WTC11 (cell line): Measurements from ENCODE around the gene AJAP1.

ENCODE experiments used
- ATF6 ChIP-seq: sonication (generic); formaldehyde crosslinking; IDR thresholded peaks from 2 replicates; pipeline ENCODE4 v1.8.1; 2023; ENCODE audit warnings: mild to moderate bottlenecking, missing genetic modification reagents
- CBFB ChIP-seq: sonication (generic); formaldehyde crosslinking; IDR thresholded peaks from 2 replicates; pipeline ENCODE4 v1.8.1; 2022; ENCODE audit warnings: mild to moderate bottlenecking, low read depth, missing genetic modification reagents
- CREB1 ChIP-seq: sonication (generic); formaldehyde crosslinking; IDR thresholded peaks from 2 replicates; pipeline ENCODE4 v1.8.0; 2023; ENCODE audit warnings: mild to moderate bottlenecking, missing genetic modification reagents
- CTCF ChIP-seq: fragments of 200-600 bp; IDR thresholded peaks from 2 replicates; pipeline ENCODE4 v1.8.0; 2022; ENCODE audit warnings: antibody characterized with exemption
- E2F1 ChIP-seq: sonication (generic); formaldehyde crosslinking; IDR thresholded peaks from 2 replicates; pipeline ENCODE4 v1.8.0; 2022; ENCODE audit warnings: mild to moderate bottlenecking, missing genetic modification reagents
- ETV6 ChIP-seq: sonication (generic); formaldehyde crosslinking; IDR thresholded peaks from 2 replicates; pipeline ENCODE4 v1.8.1; 2022; ENCODE audit warnings: mild to moderate bottlenecking, missing genetic modification reagents
- MAX ChIP-seq: sonication (generic); formaldehyde crosslinking; IDR thresholded peaks from 2 replicates; pipeline ENCODE4 v1.8.0; 2022; ENCODE audit warnings: mild to moderate bottlenecking, missing genetic modification reagents
- PREB ChIP-seq: sonication (generic); formaldehyde crosslinking; IDR thresholded peaks from 2 replicates; pipeline ENCODE4 v1.8.1; 2022; ENCODE audit warnings: mild to moderate bottlenecking, missing genetic modification reagents, moderate library complexity, borderline replicate concordance
- RELA ChIP-seq: sonication (generic); formaldehyde crosslinking; IDR thresholded peaks from 2 replicates; pipeline ENCODE4 v1.8.1; 2022; ENCODE audit warnings: missing genetic modification reagents, mild to moderate bottlenecking, borderline replicate concordance
- SMAD4 ChIP-seq: sonication (generic); formaldehyde crosslinking; IDR thresholded peaks from 2 replicates; pipeline ENCODE4 v1.8.0; 2022; ENCODE audit warnings: mild to moderate bottlenecking, missing genetic modification reagents
- SP1 ChIP-seq: sonication (generic); formaldehyde crosslinking; conservative IDR thresholded peaks from 2 replicates; pipeline ENCODE4 v1.8.1; 2022; ENCODE audit warnings: missing genetic modification reagents
- TF ChIP-seq, protein P1 (sequence below): fragments of 250-450 bp; sonication (Bioruptor Pico); IDR thresholded peaks from 2 replicates; pipeline ENCODE4 v2.1.2; 2022; ENCODE audit warnings: mild to moderate bottlenecking, moderate library complexity
- TF ChIP-seq, protein P2 (sequence below): sonication (generic); formaldehyde crosslinking; conservative IDR thresholded peaks from 2 replicates; pipeline ENCODE4 v1.8.1; 2022; ENCODE audit warnings: mild to moderate bottlenecking, missing genetic modification reagents
- TF ChIP-seq, protein P3 (sequence below): sonication (generic); formaldehyde crosslinking; IDR thresholded peaks from 2 replicates; pipeline ENCODE4 v1.8.0; 2022; ENCODE audit warnings: mild to moderate bottlenecking, missing genetic modification reagents

GRCh38 chr1:4677608-4678007 is 23.2 kb downstream of the AJAP1 start:
- TF ChIP-seq CTCF: no peak
- TF ChIP-seq CREB1 (CRISPR knock-in tag): no peak
- TF ChIP-seq E2F1: no peak
- TF ChIP-seq MAX (CRISPR knock-in tag): no peak
- TF ChIP-seq ATF6: no peak
- TF ChIP-seq, protein P1, sequence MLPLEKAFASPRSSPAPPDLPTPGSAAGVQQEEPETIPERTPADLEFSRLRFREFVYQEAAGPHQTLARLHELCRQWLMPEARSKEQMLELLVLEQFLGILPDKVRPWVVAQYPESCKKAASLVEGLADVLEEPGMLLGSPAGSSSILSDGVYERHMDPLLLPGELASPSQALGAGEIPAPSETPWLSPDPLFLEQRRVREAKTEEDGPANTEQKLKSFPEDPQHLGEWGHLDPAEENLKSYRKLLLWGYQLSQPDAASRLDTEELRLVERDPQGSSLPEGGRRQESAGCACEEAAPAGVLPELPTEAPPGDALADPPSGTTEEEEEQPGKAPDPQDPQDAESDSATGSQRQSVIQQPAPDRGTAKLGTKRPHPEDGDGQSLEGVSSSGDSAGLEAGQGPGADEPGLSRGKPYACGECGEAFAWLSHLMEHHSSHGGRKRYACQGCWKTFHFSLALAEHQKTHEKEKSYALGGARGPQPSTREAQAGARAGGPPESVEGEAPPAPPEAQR (CRISPR knock-in tag): no peak
- TF ChIP-seq, protein P2, sequence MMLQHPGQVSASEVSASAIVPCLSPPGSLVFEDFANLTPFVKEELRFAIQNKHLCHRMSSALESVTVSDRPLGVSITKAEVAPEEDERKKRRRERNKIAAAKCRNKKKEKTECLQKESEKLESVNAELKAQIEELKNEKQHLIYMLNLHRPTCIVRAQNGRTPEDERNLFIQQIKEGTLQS (CRISPR knock-in tag): no peak
- TF ChIP-seq, protein P3, sequence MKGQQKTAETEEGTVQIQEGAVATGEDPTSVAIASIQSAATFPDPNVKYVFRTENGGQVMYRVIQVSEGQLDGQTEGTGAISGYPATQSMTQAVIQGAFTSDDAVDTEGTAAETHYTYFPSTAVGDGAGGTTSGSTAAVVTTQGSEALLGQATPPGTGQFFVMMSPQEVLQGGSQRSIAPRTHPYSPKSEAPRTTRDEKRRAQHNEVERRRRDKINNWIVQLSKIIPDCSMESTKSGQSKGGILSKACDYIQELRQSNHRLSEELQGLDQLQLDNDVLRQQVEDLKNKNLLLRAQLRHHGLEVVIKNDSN (CRISPR knock-in tag): no peak
- no peak for TF ChIP-seq SP1 (CRISPR knock-in tag)
- no peak for TF ChIP-seq SMAD4 (CRISPR knock-in tag)
- TF ChIP-seq RELA (CRISPR knock-in tag): no peak
- no peak for TF ChIP-seq PREB (CRISPR knock-in tag)
- no peak for TF ChIP-seq CBFB
- no peak for TF ChIP-seq ETV6 (CRISPR knock-in tag)
